ENCODE results near the gene REX1BD.

REX1BD gene

GRCh38 chr19:18558202-18558555 lies 30.4 kb upstream of the REX1BD start:
- TF ChIP-seq POLR2AphosphoS5 (IDR thresholded peaks at IDR 0.05; ENCODE audit: low read depth, low read length) (0 out of 2 replicates have a peak, but pooled peaks have one; percentile 2), TAF1 (IDR thresholded peaks at IDR 0.05; ENCODE audit: borderline replicate concordance, insufficient read depth, low read length) (no peak)

GRCh38 chr19:18558604-18559003 lies 30.0 kb upstream of the REX1BD start:
- TF ChIP-seq POLR2AphosphoS5 (IDR thresholded peaks at IDR 0.05; ENCODE audit: low read depth, low read length): no peak

GRCh38 chr19:18559685-18560084 lies 28.9 kb upstream of the REX1BD start:
- TF ChIP-seq POLR2AphosphoS5 (IDR thresholded peaks at IDR 0.05; ENCODE audit: low read depth, low read length): no peak
- no peak for TF ChIP-seq REST (IDR thresholded peaks at IDR 0.05; ENCODE audit: insufficient read depth in 1 of 2, low read depth in 2 of 2, low read length in 2 of 2)
- TF ChIP-seq SIN3A (IDR thresholded peaks at IDR 0.05; ENCODE audit: borderline replicate concordance, insufficient read depth, low read length): no peak
- no peak for TF ChIP-seq TAF1 (IDR thresholded peaks at IDR 0.05; ENCODE audit: borderline replicate concordance, insufficient read depth, low read length)
- no peak for TF ChIP-seq FOXP2 (optimal IDR thresholded peaks at IDR 0.05; ENCODE audit: borderline replicate concordance, extremely low read depth, extremely low read length, insufficient read depth)

GRCh38 chr19:18562086-18562485 lies 26.5 kb upstream of the REX1BD start:
- TF ChIP-seq POLR2AphosphoS5 (IDR thresholded peaks at IDR 0.05; ENCODE audit: low read depth, low read length) (no peak), SIN3A (IDR thresholded peaks at IDR 0.05; ENCODE audit: borderline replicate concordance, insufficient read depth, low read length) (no peak), REST (IDR thresholded peaks at IDR 0.05; ENCODE audit: insufficient read depth in 1 of 2, low read depth in 2 of 2, low read length in 2 of 2) (no peak), TAF1 (IDR thresholded peaks at IDR 0.05; ENCODE audit: borderline replicate concordance, insufficient read depth, low read length) (no peak), FOXP2 (optimal IDR thresholded peaks at IDR 0.05; ENCODE audit: borderline replicate concordance, extremely low read depth, extremely low read length, insufficient read depth) (no peak)

- TF ChIP-seq FOXP2 (optimal IDR thresholded peaks at IDR 0.05; ENCODE audit: borderline replicate concordance, extremely low read depth, extremely low read length, insufficient read depth) (no peak), TAF1 (IDR thresholded peaks at IDR 0.05; ENCODE audit: borderline replicate concordance, insufficient read depth, low read length) (no peak), REST (IDR thresholded peaks at IDR 0.05; ENCODE audit: insufficient read depth in 1 of 2, low read depth in 2 of 2, low read length in 2 of 2) (no peak), POLR2AphosphoS5 (IDR thresholded peaks at IDR 0.05; ENCODE audit: low read depth, low read length) (no peak), SIN3A (IDR thresholded peaks at IDR 0.05; ENCODE audit: borderline replicate concordance, insufficient read depth, low read length) (no peak)
These were observed 21.6 kb upstream of the REX1BD start for GRCh38 chr19:18566953-18567352.

GRCh38 chr19:18568367-18568766 lies 20.2 kb upstream of the REX1BD start:
- TF ChIP-seq TAF1 (IDR thresholded peaks at IDR 0.05; ENCODE audit: borderline replicate concordance, insufficient read depth, low read length): no peak
- no peak for TF ChIP-seq REST (IDR thresholded peaks at IDR 0.05; ENCODE audit: insufficient read depth in 1 of 2, low read depth in 2 of 2, low read length in 2 of 2)
- TF ChIP-seq SIN3A (IDR thresholded peaks at IDR 0.05; ENCODE audit: borderline replicate concordance, insufficient read depth, low read length): no peak
- no peak for TF ChIP-seq FOXP2 (optimal IDR thresholded peaks at IDR 0.05; ENCODE audit: borderline replicate concordance, extremely low read depth, extremely low read length, insufficient read depth)

All from PFSK-1 (cell line).